ENCODE data around the gene HSF4. TPM values are rescaled to one million over a fixed set of nuclear protein-coding genes. Genes with fewer than 3 reads are reported as not detected.

The HSF4 gene
- total RNA-seq, 3 donors from 2014 or later (not counting 1 experiment from before 2014, with no cell fraction given): 6.9 to 8.3 (median 7.3) TPM

GRCh38 chr16:67170168-67170948 lies 5.8 kb downstream of the HSF4 start, which contains the start of gene NOL3:
Gene NOL3 (plus strand): TSS chr16:67170538.
- DNase-seq (peak in 1 of 2 donors; percentile 42), ATAC-seq (no peak)
- H3K36me3 Mint-ChIP-seq: no peaks in the 10 kb centered on the region
- Histone ChIP-seq H3K4me1 (ENCODE audit: control insufficient read depth, insufficient read depth, low read length) (peaks cover 46% of the 10 kb centered on the region), H3K27ac (ENCODE audit: low read length) (no peak within 1 kb of the TSS), H3K36me3 (ENCODE audit: control insufficient read depth, insufficient read depth, low read length) (no peaks in the 10 kb centered on the region), H3K4me3 (ENCODE audit: low read length) (no peak within 1 kb of the TSS), H3K9me3 (ENCODE audit: control insufficient read depth, insufficient read depth, low read length) (no peaks in the 10 kb centered on the region), H3K27me3 (ENCODE audit: control insufficient read depth, insufficient read depth, low read length) (peaks cover 53% of the 10 kb centered on the region)
- H3K27ac Mint-ChIP-seq: no peak within 1 kb of the TSS
- peaks cover 34 to 48% of the 10 kb centered on the region in 2 donors for H3K27me3 Mint-ChIP-seq (ENCODE audit: low read depth in 2 of 2)
- TF ChIP-seq CTCF (IDR thresholded peaks at IDR 0.05): no peak
- 3% methylated on average over 38 of the region's 50 CpGs for WGBS (ENCODE audit: insufficient coverage)
- H3K4me1 Mint-ChIP-seq: peaks cover 31 to 52% of the 10 kb centered on the region in 2 donors
- intact Hi-C loops (cut with micrococcal nuclease): no loop called here
- H3K4me3 Mint-ChIP-seq: peak within 1 kb of the TSS; percentile 69
- H3K9me3 Mint-ChIP-seq: no peaks in the 10 kb centered on the region

- H3K27ac ChIP-seq (ENCODE audit: low read length): no peak overlapping the region
- Mint-ChIP-seq H3K9me3 (no peaks in the 10 kb centered on the region), H3K36me3 (no peaks in the 10 kb centered on the region), H3K27me3 (ENCODE audit: low read depth in 2 of 2) (peaks cover 34 to 45% of the 10 kb centered on the region in 2 donors), H3K4me3 (peak overlapping the region; percentile 32), H3K27ac (peak overlapping the region in 1 of 2 donors; percentile 53), H3K4me1 (peaks cover 31 to 56% of the 10 kb centered on the region in 2 donors)
- DNase-seq (no peak), ATAC-seq (no peak)
- no peak overlapping the region for H3K4me3 ChIP-seq (ENCODE audit: low read length)
- WGBS (ENCODE audit: insufficient coverage): 61% methylated on average over 13 of the region's 14 CpGs
- TF ChIP-seq CTCF (IDR thresholded peaks at IDR 0.05): no peak
- no peaks in the 10 kb centered on the region for H3K9me3 ChIP-seq (ENCODE audit: control insufficient read depth, insufficient read depth, low read length)
- intact Hi-C loops (cut with micrococcal nuclease): no loop called here
- H3K4me1 ChIP-seq (ENCODE audit: control insufficient read depth, insufficient read depth, low read length): peaks cover 43% of the 10 kb centered on the region
- peaks cover 49% of the 10 kb centered on the region for H3K27me3 ChIP-seq (ENCODE audit: control insufficient read depth, insufficient read depth, low read length)
- no peaks in the 10 kb centered on the region for H3K36me3 ChIP-seq (ENCODE audit: control insufficient read depth, insufficient read depth, low read length)
These were observed 6.6 kb downstream of the HSF4 start for GRCh38 chr16:67170949-67171649.

GRCh38 chr16:67173323-67173722 lies 8.8 kb downstream of the HSF4 start:
- peak overlapping the region in 1 of 2 donors; percentile 89 for H3K27ac Mint-ChIP-seq
- no peaks in the 10 kb centered on the region for H3K9me3 Mint-ChIP-seq
- 96% methylated on average over 1 of the region's 1 CpG for WGBS (ENCODE audit: insufficient coverage)
- peak overlapping the region; percentile 87 for H3K4me3 Mint-ChIP-seq
- peaks cover 51% of the 10 kb centered on the region for H3K4me1 ChIP-seq (ENCODE audit: control insufficient read depth, insufficient read depth, low read length)
- H3K27me3 ChIP-seq (ENCODE audit: control insufficient read depth, insufficient read depth, low read length): peaks cover 30% of the 10 kb centered on the region
- ATAC-seq: no peak
- H3K9me3 ChIP-seq (ENCODE audit: control insufficient read depth, insufficient read depth, low read length): no peaks in the 10 kb centered on the region
- intact Hi-C loops (cut with micrococcal nuclease): no loop called here
- H3K36me3 Mint-ChIP-seq: no peaks in the 10 kb centered on the region
- no peak overlapping the region for H3K27ac ChIP-seq (ENCODE audit: low read length)
- no peaks in the 10 kb centered on the region for H3K36me3 ChIP-seq (ENCODE audit: control insufficient read depth, insufficient read depth, low read length)
- no peak overlapping the region for H3K4me3 ChIP-seq (ENCODE audit: low read length)
- peaks cover 36 to 62% of the 10 kb centered on the region in 2 donors for H3K4me1 Mint-ChIP-seq
- no peak for DNase-seq
- TF ChIP-seq CTCF (IDR thresholded peaks at IDR 0.05): no peak
- H3K27me3 Mint-ChIP-seq (ENCODE audit: low read depth in 2 of 2): peaks cover 23 to 25% of the 10 kb centered on the region in 2 donors

Measured in natural killer cell (primary cell).